ENCODE results near the gene PCSK1.

DNA sequence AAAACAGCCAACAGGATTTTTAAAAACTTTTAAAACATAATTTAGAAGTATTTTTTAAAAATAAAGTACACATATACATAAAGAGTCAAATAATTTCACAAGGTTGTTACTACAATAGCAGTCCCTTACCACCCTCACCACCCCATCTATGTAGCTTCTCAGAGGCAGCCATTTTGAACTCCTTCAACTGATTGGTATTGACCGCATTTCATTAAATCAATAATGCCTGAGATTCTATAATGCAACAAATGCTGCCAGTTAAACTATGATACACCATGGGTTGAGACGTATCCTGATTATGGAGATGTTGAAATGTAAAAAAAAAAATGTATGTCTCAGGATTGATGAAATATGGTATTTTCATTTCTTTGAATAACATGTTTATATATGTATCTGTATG is 78.8 kb downstream of the PCSK1 start:
- TF ChIP-seq CREB1 (CRISPR knock-in tag; IDR thresholded peaks at IDR 0.05) = no peak
- TF ChIP-seq, protein P1, sequence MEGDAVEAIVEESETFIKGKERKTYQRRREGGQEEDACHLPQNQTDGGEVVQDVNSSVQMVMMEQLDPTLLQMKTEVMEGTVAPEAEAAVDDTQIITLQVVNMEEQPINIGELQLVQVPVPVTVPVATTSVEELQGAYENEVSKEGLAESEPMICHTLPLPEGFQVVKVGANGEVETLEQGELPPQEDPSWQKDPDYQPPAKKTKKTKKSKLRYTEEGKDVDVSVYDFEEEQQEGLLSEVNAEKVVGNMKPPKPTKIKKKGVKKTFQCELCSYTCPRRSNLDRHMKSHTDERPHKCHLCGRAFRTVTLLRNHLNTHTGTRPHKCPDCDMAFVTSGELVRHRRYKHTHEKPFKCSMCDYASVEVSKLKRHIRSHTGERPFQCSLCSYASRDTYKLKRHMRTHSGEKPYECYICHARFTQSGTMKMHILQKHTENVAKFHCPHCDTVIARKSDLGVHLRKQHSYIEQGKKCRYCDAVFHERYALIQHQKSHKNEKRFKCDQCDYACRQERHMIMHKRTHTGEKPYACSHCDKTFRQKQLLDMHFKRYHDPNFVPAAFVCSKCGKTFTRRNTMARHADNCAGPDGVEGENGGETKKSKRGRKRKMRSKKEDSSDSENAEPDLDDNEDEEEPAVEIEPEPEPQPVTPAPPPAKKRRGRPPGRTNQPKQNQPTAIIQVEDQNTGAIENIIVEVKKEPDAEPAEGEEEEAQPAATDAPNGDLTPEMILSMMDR (IDR thresholded peaks at IDR 0.05) = no peak
- no peak for TF ChIP-seq SP1 (CRISPR knock-in tag; conservative IDR thresholded peaks at IDR 0.05)
- no peak for TF ChIP-seq NR3C1 (CRISPR knock-in tag; conservative IDR thresholded peaks at IDR 0.05; ENCODE audit: low read depth)
- TF ChIP-seq, protein P2, sequence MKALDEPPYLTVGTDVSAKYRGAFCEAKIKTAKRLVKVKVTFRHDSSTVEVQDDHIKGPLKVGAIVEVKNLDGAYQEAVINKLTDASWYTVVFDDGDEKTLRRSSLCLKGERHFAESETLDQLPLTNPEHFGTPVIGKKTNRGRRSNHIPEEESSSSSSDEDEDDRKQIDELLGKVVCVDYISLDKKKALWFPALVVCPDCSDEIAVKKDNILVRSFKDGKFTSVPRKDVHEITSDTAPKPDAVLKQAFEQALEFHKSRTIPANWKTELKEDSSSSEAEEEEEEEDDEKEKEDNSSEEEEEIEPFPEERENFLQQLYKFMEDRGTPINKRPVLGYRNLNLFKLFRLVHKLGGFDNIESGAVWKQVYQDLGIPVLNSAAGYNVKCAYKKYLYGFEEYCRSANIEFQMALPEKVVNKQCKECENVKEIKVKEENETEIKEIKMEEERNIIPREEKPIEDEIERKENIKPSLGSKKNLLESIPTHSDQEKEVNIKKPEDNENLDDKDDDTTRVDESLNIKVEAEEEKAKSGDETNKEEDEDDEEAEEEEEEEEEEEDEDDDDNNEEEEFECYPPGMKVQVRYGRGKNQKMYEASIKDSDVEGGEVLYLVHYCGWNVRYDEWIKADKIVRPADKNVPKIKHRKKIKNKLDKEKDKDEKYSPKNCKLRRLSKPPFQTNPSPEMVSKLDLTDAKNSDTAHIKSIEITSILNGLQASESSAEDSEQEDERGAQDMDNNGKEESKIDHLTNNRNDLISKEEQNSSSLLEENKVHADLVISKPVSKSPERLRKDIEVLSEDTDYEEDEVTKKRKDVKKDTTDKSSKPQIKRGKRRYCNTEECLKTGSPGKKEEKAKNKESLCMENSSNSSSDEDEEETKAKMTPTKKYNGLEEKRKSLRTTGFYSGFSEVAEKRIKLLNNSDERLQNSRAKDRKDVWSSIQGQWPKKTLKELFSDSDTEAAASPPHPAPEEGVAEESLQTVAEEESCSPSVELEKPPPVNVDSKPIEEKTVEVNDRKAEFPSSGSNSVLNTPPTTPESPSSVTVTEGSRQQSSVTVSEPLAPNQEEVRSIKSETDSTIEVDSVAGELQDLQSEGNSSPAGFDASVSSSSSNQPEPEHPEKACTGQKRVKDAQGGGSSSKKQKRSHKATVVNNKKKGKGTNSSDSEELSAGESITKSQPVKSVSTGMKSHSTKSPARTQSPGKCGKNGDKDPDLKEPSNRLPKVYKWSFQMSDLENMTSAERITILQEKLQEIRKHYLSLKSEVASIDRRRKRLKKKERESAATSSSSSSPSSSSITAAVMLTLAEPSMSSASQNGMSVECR (CRISPR knock-in tag; IDR thresholded peaks at IDR 0.05; ENCODE audit: borderline replicate concordance) = no peak
- TF ChIP-seq, protein P3, sequence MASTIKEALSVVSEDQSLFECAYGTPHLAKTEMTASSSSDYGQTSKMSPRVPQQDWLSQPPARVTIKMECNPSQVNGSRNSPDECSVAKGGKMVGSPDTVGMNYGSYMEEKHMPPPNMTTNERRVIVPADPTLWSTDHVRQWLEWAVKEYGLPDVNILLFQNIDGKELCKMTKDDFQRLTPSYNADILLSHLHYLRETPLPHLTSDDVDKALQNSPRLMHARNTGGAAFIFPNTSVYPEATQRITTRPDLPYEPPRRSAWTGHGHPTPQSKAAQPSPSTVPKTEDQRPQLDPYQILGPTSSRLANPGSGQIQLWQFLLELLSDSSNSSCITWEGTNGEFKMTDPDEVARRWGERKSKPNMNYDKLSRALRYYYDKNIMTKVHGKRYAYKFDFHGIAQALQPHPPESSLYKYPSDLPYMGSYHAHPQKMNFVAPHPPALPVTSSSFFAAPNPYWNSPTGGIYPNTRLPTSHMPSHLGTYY (CRISPR knock-in tag; IDR thresholded peaks at IDR 0.05) = no peak
- TF ChIP-seq, protein P4, sequence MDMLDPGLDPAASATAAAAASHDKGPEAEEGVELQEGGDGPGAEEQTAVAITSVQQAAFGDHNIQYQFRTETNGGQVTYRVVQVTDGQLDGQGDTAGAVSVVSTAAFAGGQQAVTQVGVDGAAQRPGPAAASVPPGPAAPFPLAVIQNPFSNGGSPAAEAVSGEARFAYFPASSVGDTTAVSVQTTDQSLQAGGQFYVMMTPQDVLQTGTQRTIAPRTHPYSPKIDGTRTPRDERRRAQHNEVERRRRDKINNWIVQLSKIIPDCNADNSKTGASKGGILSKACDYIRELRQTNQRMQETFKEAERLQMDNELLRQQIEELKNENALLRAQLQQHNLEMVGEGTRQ (CRISPR knock-in tag; IDR thresholded peaks at IDR 0.05) = no peak
- TF ChIP-seq, protein P5, sequence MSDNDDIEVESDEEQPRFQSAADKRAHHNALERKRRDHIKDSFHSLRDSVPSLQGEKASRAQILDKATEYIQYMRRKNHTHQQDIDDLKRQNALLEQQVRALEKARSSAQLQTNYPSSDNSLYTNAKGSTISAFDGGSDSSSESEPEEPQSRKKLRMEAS (CRISPR knock-in tag; IDR thresholded peaks at IDR 0.05) = no peak
- TF ChIP-seq SMAD4 (CRISPR knock-in tag; IDR thresholded peaks at IDR 0.05) = no peak
- TF ChIP-seq TEAD4 (CRISPR knock-in tag; IDR thresholded peaks at IDR 0.05) = no peak

All from WTC11 (cell line).